Stimulated activated CD4-positive, alpha-beta T cell treated with anti-CD3 and anti-CD28 coated beads, Interleukin-4, amount 100 ng/mL, for 1 hour (primary cell): ENCODE measurements around the gene CFAP210.
"Not testable (repeated sequence)": the region's sequence is repeated elsewhere in the genome, so short reads cannot be mapped to it uniquely, and the experiment has no call there.

Experiments
- DNase-seq: peaks from one replicate; pipeline ENCODE4 v3.0.0-alpha.2; 2020

Gene CFAP210

GRCh38 chr2:169711751-169712509, 17.7 kb upstream of the CFAP210 start:
- no peak for DNase-seq

- DNase-seq: no peak
These were observed 15.8 kb upstream of the CFAP210 start for GRCh38 chr2:169709981-169710380.

DNA sequence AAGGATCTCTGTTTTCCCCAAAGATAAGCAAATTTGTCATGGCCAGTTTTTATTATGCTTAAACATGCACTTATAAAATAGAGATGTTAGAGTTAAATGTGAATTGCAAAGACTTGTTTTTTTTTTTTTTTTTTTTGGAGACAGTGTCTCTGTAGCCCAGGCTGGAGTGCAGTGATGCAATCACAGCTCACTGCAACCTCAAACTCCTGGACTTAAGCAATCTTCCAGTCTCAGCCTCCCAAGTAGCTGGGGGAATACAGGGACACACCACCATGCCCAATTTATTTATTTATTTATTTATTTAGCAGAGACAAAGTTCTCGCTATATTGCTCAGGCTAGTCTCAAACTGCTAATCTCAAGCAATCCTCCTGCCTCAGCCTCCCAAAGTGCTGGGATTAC, 15.1 kb upstream of the CFAP210 start:
- no peak for DNase-seq

GRCh38 chr2:169707626-169708025, 13.4 kb upstream of the CFAP210 start:
- no peak for DNase-seq

- DNase-seq: no peak
These were observed 11.7 kb upstream of the CFAP210 start for GRCh38 chr2:169705927-169706326.

- DNase-seq: no peak
These were observed 10.0 kb upstream of the CFAP210 start for GRCh38 chr2:169704160-169704708.

GRCh38 chr2:169702996-169703395, 8.8 kb upstream of the CFAP210 start:
- DNase-seq: no peak

DNA sequence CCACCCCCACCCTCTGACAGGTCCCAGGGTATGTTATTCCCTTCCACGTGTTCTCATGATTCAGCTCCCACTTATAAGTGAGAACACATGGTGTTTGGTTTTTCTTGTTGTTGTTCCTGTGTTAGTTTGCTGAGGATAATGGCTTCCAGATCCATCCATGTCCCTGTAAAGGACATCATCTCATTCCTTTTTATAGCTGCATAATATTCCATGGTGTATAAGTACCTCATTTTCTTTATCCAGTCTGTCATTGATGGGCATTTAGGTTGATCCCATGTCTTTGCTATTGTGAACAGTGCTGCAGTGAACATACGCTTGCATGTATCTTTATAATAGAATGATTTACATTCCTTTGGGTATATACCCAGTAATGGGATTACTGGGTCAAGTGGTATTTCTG, 5.0 kb upstream of the CFAP210 start:
- not testable (repeated sequence) for DNase-seq

GRCh38 chr2:169696381-169696780, 2.2 kb upstream of the CFAP210 start:
- DNase-seq: no peak

GRCh38 chr2:169694894-169695260, 672 bp upstream of the CFAP210 start:
- DNase-seq: no peak

- DNase-seq: no peak
These were observed 845 bp downstream of the CFAP210 start for GRCh38 chr2:169693360-169693759.

DNA sequence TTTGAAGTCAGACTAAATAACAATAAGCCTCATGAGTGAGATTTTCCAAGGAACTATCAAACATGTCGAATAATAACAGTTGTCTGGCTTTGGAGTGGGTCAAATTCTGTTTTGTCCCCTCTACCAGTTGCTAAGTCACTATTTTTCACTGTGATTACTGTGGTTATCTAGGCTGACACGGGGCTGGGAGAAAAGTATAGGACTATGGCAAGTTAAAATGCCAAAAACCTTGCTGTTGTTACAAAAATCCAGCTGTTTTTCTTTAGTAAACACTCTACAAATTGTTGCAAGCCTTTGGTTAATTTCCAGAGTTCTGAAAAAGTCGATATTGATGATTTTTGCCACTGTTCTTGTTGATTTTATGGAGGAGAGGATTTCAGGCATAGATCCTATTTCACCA, 1.5 kb downstream of the CFAP210 start:
- DNase-seq: no peak

- DNase-seq: no peak
These were observed 3.2 kb downstream of the CFAP210 start for GRCh38 chr2:169690958-169691357.

- not testable (repeated sequence) for DNase-seq
These were observed 6.3 kb downstream of the CFAP210 start for GRCh38 chr2:169687943-169688342.

DNA sequence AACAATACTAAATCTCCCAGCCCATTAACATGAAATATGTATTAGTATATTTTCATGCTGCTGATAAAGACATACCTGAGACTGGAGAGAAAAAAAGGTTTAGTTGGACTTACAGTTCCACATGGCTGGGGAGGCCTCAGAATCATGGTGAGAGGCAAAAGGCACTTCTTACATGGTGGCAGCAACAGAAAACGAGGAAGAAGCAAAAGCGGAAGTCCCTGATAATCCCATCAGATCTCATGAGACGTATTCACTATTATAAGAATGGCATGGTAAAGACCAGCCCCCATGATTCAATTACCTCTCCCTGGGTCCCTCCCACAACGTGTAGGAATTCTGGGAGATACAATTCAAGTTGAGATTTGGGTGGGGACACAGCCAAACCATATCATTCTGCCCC, 7.4 kb downstream of the CFAP210 start:
- not testable (repeated sequence) for DNase-seq

GRCh38 chr2:169684712-169685111, 9.5 kb downstream of the CFAP210 start:
- not testable (repeated sequence) for DNase-seq

GRCh38 chr2:169684135-169684565, 10.1 kb downstream of the CFAP210 start:
- no peak for DNase-seq

DNA sequence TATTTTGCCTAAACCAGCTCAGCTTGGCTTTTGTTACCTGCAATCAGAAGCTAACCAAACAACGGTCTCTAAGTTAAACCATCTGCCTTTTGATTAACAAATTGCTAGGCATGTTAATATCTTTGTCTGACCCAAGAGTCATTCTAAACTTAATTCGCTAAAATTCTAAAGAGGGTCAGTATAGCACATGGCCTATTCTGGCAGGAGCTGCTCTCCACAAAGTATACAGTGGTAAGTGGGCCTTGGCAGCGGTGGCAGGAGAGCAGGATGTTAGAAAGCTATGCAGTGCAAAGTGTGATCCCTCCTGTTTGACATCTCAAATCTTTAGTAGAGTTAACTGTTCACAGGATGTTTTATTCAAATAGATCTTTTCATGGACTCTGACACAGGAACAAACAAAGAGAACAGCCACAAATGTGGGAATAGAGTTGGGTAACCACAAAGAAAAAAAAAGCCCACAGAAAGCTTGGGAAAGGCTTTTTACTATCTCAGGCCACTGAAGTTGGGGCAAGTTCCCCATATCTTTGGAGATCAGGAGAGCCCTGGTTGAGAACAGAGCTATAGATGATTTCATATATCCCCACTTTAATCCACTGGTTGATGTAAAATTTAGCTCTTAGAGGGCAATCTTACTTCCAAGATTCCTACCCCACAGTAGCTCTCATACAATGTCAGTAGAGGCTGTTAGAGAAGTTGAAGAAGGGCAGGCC, 10.6 kb downstream of the CFAP210 start:
- no peak for DNase-seq

- DNase-seq: no peak
These were observed 11.2 kb downstream of the CFAP210 start for GRCh38 chr2:169683054-169683424.

- no peak for DNase-seq
These were observed 17.4 kb downstream of the CFAP210 start for GRCh38 chr2:169676850-169677249.

- DNase-seq: no peak
These were observed 17.8 kb downstream of the CFAP210 start for GRCh38 chr2:169676357-169676756.

- DNase-seq: no peak
These were observed 20.3 kb downstream of the CFAP210 start for GRCh38 chr2:169673921-169674320.

DNA sequence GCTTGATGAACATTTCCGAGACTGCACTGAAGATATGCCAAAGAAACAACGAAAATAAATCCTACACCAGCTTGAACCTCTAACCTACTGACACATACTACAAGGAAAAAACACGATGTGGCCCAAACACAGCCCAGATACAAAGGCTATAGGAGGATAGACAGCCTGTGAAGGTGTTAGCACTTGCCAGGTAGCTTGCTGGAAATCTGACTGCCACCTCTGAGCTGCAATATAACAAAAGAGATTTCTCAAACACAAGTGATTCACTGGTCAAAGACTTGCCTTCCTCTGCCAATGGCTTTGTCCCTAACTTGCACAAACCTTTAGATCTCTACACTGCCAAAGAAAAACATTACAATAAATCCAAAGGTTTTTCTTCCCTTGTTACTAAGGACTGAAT, 21.1 kb downstream of the CFAP210 start:
- DNase-seq: no peak

DNA sequence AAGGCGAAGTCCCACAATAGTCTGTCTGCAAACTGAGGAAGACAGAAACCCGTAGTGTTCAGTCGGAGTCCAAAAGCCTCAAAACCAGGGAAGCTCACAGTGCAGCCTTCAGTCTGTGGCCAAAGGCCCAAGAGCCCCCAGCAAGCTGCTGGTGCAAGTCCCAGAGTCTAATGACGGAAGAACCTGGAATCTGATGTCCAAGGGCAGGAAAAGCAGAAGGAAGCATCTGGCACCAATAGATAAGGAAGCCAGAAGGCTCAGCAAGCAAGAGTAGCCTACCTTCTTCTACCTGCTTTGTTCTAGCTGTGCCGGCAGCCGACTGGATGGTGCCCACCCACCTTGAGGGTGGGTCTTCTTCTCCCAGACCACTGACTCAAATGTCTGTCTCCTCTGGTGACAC, 21.8 kb downstream of the CFAP210 start:
- DNase-seq: no peak
